ENCODE results near the gene FRG2C.
"Not testable (repeated sequence)": the region's sequence is repeated elsewhere in the genome, so short reads cannot be mapped to it uniquely, and the experiment has no call there.

FRG2C gene

DNA sequence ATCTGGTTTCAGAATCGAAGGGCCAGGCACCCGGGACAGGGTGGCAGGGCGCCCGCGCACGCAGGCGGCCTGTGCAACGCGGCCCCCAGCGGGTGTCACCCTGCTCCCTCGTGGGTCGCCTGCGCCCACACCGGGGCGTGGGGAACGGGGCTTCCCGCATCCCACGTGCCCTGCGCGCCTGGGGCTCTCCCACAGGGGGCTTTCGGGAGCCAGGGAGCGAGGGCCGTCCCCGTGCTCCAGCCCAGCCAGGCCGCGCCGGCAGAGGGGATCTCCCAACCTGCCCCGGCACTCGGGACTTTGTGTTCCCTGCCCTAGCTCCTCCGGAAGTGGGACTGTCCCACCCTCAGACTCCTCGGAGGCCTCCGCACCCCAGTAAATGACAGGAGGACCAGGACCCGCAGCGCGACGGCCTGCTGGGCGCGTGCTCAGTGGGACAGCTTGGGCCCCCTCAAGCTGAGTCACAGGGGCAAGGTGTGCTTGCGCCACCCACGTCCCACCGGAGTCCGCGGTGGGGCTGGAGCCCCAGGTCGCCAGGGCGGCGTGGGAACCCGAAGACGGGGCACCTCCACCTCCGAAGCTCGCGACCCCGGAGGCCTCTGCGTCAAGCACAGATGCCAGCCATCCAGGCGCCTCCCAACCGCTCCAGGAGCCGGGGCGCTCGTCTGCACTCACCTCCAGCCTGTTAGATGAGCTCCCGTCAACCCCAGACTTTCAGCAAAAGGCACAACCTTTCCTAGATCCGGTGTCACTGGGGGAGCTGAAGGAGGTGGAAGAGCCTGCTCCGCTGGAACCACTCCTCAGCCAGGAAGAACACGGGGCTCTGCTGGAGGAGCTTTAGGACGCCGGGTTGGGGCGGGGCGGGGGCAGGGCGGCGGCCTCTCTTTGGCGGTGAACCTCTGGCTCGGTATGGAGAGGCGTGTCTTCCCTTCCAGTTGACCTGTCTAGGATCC lies 5.5 kb downstream of the FRG2C start:
- DNase-seq (ENCODE audit: low read depth in 2 of 2) = not testable (repeated sequence)

GRCh38 chr3:75670298-75671286 lies 6.5 kb downstream of the FRG2C start:
- not testable (repeated sequence) for DNase-seq (ENCODE audit: low read depth in 2 of 2)

- DNase-seq (ENCODE audit: low read depth in 2 of 2) = not testable (repeated sequence)
Measured at GRCh38 chr3:75671287-75672139, 7.4 kb downstream of the FRG2C start.

DNA sequence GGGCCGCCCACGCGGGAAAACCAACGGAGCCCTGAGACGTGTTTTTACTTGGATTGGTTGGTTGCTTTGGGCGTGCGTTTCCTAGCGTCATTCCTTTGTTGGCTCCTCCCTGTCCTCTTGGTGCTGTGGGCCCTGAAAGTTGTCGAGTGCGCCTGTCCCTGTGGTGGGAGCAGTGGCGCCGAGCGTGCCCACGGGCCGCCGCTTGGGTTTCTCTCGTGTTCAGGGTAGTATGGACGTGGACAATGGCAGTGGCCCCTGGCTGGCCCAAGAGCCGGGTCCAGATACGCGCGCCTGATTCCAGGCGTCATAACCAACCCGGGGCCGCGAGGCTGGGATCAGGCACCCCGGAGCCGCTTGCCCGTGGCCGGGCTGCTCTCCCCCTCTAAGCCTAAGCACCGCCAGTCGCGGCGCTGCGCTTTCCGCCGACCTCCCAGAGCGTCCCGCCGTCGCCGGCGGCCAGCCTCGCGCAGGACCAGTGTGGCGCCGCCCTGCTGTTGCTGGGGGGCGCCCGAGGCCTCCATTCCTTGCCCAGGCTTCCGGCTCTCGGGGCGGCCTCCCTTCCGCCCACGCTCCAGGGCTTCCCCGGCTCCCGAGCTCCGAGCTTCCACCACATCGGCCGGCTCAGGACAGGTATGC lies 8.1 kb downstream of the FRG2C start:
- DNase-seq (ENCODE audit: low read depth in 2 of 2) = not testable (repeated sequence)

DNA sequence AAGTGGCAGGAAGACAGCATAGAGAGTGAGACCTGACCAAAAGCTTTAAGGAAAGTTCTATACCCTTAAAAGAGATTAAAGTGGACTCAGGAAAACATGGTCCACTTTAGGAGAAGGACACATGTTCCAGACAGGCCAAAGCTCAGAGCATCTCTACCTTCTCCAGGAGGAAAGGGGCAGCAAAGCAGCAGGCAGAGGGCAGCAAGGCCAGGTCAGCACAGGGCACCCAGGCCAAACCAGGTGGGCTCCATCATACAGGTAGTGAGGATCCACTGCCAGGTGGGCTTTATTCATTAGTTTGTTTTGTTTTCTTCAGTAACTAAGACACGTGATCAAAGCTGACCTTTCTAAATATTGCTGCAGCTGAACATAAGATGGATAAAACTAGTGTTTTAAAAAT lies 19.8 kb downstream of the FRG2C start:
- not testable (repeated sequence) for DNase-seq (ENCODE audit: low read depth in 2 of 2)

GRCh38 chr3:75687323-75687722 lies 23.2 kb downstream of the FRG2C start:
- no peak for DNase-seq (ENCODE audit: low read depth in 2 of 2)

GRCh38 chr3:75692061-75692460 lies 27.9 kb downstream of the FRG2C start:
- no peak for DNase-seq (ENCODE audit: low read depth in 2 of 2)
